GM21528 (cell line): Measurements from ENCODE around the gene UNC93B1.
"Not testable (repeated sequence)": the region's sequence is repeated elsewhere in the genome, so short reads cannot be mapped to it uniquely, and the experiment has no call there.

Experiments
- ATAC-seq: cut with Tn5 transposase; IDR thresholded peaks from one replicate; pipeline ENCODE4 v1.9.1; 2021; ENCODE audit warnings: mild to moderate bottlenecking, moderate library complexity; ENCODE audit not compliant: unreplicated experiment, low FRiP score

Gene UNC93B1

DNA sequence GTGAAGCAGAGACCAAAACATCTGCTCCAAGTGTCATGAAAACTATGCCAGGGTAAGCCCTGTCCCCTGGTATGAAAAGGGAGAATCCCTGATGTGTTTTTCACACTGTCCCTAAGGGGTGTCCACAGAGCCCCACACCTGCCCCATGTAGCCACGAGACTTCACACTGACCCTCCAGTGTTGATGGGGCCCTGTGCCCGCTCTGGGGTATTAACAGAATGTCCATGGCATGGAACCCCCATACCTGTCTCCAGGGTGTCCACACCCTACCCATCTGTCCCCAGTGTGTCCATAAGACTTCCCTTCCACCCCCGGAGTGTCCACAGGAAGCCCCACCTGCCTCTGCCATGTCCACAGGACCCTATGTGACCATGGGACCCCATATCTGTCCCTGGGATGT is 8.8 kb downstream of the UNC93B1 start:
- not testable (repeated sequence) for ATAC-seq

DNA sequence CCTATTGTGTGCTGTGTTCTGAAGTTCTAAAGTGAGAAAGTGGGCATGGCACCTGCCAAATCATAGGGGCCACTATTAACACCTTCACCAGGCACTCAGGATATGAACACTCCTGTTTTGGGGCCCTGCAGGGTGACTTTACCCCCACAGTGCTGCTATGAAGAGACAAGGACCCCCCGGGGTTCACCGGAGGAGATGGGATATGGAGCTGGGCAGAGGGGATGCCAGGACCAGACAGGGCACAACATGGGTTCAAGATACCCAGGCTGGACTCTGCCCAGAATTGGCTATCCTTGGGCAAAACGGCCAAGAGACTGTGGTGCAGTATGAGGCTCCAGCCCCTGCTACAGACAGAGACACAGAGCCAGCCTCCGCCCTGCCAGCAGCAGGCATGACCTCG is 9.5 kb downstream of the UNC93B1 start:
- ATAC-seq, result not testable (repeated sequence)

DNA sequence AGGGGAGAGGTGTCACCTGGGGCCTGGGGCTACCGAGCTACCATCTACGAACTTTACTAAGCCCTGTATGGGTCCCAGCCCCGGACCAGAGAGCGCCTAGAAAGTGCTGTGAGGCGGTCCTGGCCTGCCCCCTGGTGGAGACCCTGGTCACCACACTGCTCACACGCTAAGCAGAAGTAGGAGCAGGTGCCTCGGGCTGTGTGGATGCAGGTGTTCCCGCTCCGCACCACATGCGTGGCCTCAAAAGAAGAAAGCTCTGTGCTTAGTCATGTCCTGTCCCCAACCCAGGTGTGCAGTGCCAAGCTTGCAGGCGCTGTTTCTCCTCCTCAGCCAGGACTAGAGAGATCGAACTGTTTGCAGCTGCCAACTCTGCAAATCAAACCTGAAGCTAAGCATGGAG is 10.1 kb downstream of the UNC93B1 start:
- ATAC-seq, result not testable (repeated sequence)

DNA sequence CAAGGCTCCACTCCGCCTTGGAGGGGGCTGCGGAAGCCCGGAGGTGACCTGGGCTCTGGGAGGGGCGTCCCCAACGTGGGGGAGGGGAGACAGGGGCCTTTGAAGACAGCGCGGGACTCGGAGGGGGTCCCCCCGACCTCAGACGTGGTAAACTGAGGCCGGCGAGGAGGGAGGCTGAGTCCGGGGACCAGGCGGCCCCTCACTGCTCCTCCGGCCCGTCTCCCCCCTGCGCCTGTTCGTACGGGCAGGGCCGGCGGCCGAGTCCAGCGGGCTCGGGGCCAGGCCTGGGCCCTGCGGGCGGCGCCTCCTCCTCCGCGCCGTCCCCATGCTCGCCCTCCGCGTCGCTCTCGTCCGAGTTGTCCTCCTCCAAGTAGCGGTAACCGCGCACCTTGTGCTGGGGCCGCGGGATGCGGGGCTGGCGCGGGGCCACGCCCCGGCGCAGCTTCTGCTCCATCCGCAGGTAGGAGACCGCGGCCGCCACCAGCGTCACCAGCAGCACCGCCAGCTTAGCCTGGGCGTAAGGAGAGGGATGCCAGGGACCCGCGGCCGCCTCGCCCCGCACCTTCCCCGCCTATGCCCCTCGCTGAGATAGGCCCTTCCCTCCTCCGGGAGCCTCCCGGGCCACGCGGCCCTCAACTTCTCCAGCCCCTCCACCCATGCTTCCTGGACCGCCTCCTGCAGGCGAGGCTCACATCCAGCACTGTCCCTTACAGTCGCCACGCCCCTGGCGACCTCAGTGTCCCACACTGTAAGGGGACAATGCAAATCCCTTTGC is 12.4 kb downstream of the UNC93B1 start:
- not testable (repeated sequence) for ATAC-seq

DNA sequence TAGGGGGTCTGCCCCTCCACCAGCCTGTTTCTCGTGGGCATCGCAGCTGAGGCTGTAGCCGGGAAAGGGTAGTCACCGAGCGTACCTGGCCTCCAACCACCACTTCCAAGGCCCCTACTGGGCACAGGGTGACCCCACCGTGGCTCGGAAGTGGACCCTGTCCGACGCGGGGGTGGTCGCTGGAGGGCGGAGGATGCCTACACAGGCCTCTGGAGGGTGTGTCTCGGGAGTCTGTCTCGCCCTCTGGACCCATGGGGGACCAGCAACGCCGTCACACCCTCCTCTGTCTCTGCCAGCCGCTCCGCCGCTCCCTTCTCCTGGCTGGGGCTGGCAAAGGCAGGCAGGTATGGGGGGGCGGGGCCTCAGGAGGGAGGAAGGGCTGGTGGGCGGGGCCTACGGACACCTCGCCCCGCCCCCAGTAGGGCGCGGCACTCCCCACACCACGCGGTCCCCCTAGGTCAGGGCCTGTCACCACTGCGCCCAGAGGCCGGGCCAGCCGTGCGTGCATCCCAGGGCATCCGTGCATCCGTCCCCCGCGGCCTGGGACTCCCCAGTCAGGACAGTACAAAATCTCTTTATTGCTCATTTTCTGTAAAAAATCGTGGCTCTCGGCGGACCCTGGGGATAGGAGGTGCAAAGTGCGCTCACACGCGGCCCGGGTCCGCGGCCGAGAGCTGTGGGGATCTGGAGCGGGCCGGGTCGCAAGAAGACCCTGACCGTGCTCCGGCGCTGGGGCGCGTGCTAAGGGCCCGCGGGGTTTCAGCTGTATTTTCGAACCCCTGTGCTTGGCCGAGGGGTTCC is 13.2 kb downstream of the UNC93B1 start:
- ATAC-seq, result not testable (repeated sequence)

DNA sequence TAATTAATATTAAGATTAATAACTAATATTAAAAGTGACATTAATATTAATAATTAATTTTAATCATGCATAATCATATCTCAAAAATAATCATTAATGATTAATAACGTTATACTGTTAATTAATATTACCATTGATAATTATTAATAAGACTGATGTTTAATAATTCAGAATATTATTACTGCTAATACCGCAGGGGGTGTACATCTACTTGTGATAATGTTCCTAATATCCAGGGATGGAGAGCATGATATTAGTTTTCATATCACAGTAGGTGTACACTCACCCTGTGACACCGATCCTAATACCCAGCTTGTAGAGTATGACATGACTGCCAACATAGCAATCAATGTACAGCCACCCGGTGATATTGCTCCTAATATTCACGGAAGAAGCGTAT is 18.6 kb downstream of the UNC93B1 start:
- not testable (repeated sequence) for ATAC-seq

DNA sequence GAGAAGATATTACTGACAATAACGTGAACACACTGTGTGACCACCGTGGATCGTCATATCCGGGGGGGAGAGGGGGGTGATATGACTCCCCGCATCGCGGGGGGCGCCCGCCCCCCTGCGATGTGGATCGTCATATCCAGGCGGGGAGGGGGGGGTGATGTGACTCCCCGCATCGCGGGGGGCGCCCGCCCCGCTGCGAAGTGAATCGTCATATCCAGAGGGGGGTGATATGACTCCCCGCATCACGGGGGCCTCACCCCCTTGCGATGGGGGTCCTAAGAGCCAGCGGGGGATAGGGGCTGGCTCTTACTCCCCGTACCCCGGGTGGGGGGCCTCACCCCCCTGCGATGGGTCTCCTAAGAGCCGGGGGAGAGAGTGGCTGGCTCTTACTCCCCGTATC is 19.9 kb downstream of the UNC93B1 start:
- ATAC-seq, result no peak

DNA sequence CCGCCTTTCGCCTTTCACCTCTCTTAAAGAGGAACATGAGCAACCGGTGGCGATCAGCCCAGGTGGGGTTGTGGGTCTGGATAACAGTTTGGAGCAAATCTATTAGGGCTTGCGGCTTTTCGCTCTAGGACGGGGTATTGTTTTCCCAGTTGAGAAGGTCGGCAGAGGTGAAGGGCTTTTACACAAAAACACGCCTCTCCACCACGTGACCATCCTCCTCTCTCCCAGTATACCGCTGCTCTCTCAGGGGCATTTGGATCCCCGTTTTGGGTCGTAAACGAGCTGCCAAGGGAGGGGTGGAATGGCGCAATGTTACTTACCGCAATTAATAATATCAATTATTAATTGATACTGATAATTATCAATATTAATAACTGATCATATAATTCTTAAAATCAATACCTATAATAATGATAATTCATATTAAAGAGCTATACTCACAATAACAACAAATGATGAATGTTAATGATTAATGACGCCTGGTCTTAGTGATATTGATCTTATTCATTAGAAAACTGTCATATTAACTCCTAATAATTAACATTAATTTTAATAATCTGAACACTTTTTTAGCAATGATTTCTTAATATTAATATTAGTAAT is 21.5 kb downstream of the UNC93B1 start:
- not testable (repeated sequence) for ATAC-seq

DNA sequence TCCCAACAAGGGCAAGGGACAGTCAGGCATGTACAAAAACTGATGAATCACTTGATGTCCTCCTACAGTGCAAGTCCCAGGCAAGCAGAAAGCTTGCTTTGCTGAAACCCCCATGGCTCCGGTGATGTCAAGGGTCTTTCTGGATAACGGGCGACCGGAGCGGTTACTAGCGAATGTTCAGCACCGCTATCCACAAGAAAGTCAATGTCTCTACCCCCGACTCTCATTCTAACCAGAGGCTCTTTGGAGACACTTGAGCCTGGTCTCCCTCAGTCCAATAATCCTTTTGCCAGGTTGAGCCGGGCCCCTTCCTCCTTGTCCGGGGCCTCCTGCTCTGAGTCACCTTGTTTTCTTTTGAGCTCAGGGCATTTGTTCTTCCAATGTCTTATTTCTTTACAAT is 22.7 kb downstream of the UNC93B1 start:
- not testable (repeated sequence) for ATAC-seq

DNA sequence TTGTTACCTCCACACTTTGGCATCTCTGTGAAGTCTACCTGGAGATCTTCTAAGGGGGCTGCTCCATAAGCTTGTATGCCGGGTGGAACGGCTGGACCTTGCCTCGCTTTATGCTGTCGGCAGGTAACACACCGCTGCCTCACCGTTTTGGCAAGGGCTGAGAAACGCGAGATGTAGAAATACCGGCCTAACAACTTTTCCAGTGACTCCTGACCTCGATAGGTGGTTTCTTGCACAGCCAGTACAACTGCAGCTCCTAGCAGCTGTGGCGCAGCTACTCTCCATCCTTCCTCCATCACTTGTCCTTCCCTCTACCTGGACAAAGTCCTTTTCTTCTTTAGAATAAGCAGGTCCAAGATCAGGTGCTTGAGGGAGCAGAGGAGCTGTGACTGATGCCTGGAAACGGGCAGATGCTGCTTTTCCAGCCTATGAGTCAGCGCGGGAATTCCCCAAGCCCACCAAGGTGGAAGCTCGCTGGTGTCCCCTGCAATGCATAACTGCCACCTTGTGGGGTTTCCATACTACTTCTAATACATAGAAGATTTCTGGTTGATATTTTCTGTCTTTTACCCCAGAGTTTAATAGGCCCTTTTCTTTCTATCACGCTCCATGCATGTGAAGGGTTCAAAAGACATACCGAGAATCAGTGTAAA is 25.0 kb downstream of the UNC93B1 start:
- ATAC-seq, result not testable (repeated sequence)

DNA sequence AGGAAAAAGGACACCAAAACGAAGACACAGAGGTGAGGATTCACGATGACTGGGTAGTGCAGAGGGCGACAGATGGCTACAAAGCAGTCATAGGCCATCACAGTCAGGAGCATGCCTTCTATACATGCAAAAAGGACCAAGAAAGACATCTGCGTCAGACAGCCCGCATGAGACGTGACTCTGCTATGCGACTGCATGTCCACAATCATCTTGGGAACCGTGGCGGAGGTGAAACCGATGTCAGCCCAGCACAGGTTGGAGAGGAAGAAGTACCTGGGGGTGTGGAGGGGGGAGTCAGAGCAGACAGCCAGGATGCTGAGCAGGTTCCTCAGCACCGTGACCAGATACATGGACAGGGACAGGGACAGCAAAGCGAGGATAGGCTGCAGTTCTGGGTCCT is 29.2 kb downstream of the UNC93B1 start:
- not testable (repeated sequence) for ATAC-seq

DNA sequence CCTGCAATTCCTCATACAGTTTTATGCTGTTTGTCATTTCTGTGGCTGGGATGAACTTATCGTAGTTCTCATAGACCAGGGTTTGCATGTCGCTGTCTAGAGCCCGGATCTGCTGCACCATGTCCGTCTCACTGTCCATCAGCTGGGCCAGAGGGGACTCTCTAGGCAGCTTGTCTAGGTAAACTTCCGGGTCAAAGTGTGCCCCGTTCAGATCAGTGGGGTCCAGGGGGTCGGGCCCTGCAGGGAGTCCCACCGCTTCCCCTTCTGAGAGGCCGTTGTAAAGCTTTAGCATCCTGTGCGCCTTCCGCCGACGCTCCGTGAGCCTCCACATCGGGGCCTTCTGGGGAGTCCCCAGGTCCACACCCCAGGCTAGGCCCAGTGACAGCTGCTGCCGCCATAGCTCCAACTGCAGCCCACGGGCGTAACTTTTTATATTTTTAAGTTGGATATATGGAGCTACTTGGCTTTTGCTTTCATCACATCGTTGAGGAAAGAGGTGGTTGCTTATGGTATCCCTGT is 38.0 kb downstream of the UNC93B1 start:
- not testable (repeated sequence) for ATAC-seq

DNA sequence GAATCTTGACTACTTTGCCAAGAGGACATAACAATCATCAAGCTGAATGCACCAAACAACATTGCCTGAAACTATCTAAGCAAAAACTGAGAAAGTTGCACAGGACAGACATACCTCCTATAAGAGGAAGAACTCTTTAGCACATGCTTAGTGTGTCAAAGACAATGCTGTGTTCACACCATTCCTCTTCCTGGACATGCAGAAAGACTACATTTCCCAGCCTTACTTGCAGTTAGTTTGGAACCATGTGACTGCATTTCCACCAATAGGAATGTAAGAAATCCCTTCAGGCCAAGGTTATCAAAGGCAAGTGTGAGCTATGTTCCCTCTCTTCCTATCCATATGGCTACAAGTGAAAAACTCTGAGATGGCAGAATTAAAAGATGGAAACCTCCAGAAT is 39.2 kb downstream of the UNC93B1 start:
- not testable (repeated sequence) for ATAC-seq

DNA sequence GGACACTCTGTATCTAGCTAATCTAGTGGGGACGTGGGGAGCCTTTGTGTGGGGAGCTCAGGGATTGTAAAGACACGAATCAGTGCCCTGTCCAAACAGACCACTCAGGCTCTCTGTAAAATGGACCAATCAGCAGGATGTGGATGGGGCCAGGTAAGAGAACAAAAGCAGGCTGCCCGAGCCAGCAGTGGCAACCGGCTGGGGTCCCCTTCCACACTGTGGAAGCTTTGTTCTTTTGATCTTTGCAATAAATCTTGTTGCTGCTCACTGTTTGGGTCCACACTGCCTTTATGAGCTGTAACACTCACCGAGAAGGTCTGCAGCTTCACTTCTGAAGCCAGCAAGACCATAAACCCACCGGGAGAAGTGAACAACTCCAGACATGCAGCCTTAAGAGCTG is 40.0 kb downstream of the UNC93B1 start:
- not testable (repeated sequence) for ATAC-seq

DNA sequence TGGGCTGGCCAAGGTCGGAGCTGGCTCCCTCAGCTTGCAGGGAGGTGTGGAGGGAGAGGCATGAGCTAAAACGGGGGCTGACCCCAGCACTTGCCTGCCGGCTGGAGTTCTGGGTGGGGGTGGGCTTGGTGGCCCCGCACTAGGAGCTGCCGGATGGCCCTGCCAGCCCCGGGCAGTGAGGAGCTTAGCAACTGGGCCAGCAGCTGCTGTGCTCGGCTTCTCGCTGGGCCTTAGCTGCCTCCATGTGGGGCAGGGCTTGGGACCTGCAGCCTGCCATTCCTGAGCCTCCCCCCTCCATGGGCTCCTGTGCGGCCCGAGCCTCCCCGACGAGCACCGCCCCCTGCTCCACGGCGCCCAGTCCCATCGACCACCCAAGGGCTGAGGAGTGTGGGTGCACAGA is 40.7 kb downstream of the UNC93B1 start:
- ATAC-seq, result not testable (repeated sequence)

DNA sequence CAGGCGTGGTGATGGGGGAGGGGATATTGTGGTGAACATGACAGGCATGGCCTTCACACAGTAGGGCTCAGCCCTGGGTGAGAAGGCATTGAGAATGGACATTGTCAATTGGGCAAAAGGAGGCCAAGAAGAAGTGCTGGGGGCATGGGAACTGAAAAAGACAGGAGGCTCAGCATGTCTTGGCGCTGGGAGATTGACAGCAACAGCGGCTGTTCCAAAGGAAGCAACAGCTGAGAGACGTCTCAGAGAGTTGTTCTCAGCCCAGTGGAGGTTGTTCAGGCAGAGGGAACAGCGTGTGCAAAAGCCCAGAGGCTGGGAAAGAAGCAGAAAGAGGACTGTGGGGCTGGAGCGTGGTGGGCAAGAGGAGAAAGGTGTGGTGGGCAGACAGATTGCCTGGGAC is 47.7 kb downstream of the UNC93B1 start:
- not testable (repeated sequence) for ATAC-seq

DNA sequence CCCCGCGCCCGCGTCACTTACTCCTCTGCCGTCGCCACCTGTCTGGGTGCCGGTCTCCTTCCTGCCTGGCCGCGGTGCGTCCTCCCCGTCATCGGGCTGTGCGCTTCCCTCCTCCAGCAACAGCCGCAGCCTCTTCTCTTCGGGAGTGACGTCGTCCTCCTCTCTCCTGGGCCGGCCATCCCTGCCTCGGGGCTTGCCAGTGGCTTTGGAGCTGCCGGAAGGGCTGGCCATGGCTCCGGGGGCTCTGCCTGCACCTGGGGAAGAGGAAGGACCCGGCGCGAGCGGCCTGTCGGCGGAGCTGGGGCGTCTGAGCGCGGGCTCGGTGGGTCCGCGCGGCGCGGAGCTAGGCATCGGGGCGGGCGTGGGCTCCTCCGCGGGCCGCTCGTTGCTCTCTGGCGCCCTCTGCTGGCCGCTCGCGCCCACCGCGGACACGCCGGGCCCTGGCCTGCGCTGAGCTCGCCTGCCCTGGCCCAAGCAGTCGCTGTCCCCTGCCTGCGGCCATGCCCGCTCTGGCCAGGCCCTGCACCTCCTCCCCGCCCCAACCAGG is 48.4 kb downstream of the UNC93B1 start:
- ATAC-seq, result not testable (repeated sequence)

DNA sequence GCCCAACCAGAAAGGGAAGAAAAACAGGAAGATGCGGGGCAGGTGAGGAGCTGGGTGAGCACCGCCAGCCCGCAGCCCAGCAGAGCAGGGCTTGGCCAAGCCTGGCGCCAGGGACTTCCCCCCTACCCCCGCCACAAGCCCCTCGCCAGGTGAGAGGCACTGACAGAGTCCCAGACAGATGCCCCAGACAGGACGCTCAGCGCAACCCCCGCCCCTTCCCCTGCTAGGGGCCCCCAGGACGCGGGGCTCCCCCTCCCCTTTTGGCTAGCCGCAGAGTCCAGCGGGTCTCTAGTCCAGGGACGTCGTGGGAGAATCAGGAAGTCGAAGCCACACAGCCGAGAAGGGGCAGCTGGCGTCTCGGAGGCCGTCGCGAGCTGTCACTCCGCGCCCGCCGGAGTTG is 48.9 kb downstream of the UNC93B1 start:
- ATAC-seq, result not testable (repeated sequence)

DNA sequence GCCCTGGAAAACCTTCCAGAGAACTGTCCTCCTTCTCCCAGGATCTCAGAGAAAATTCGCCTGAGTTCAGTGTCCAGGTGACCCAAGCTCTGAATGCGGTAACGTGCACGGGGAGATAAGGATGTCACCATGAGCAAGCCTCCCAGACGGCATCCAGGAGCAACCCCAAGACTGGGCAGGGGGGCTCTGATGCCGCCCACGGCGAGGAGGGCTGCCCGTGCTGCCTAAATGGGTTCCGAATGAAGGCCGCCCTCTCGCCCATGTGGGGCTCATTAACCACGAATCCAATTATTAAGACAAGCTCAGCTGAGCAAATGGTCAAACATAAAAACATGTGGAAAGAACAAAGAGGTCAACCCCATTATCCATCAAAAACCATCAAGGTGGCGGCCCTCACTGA is 49.6 kb downstream of the UNC93B1 start:
- not testable (repeated sequence) for ATAC-seq

DNA sequence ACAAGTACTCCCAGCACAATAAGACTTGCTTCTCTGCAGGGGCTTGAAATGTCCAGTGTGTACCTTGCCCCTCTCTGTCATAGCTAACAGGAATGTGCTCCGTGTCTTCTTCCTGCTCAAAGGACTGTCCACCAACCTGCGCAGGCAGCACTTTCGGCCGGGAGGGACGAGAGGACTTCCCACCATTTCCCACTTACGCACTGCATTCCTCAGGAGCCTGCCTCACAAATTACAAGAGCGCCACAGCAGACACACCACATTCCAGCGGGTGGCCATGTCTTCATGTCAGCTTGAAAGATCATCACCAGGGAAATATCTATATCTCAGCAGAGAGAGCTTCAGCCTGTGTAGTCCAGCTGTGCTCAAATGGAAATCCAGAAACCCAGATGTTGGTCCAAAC is 53.2 kb downstream of the UNC93B1 start:
- not testable (repeated sequence) for ATAC-seq
